Kidney epithelial cell (primary cell): ENCODE data around the gene SORL1. TPM values are rescaled to one million over a fixed set of nuclear protein-coding genes. Genes with fewer than 3 reads are reported as not detected.
"Not testable (repeated sequence)": the region's sequence is repeated elsewhere in the genome, so short reads cannot be mapped to it uniquely, and the experiment has no call there.

Experiments
- DNase-seq: peaks from one replicate; pipeline ENCODE4 v3.0.0-alpha.2; 2010; ENCODE audit warnings: low read depth
- H3K27me3 ChIP-seq: 2 replicates; pipeline ENCODE4 v1.6.0; 2011; ENCODE audit warnings: low read length; ENCODE audit not compliant: control insufficient read depth, insufficient read depth
- H3K36me3 ChIP-seq: 2 replicates; pipeline ENCODE4 v1.5.1; 2011; ENCODE audit warnings: low read length; ENCODE audit not compliant: control insufficient read depth, insufficient read depth
- H3K4me3 ChIP-seq: 2 replicates; pipeline ENCODE4 v1.5.1; 2011; ENCODE audit warnings: low read depth, mild to moderate bottlenecking, control low read depth, low read length
- CTCF ChIP-seq: IDR thresholded peaks from 2 replicates; pipeline ENCODE4 v1.5.1; 2011; ENCODE audit warnings: mild to moderate bottlenecking, moderate library complexity, low read length, control low read depth, inconsistent platforms; ENCODE audit not compliant: insufficient read depth, poor library complexity, severe bottlenecking
- total RNA-seq: library from RNA; depleted of rRNA; stranded (reverse); fragments of >200 nt; gene quantifications from 2 replicates; pipeline ENCODE4 v1.2.3, GENCODE V29; 2015

The SORL1 gene
- total RNA-seq, 1 donor from 2014 or later: 4.1 TPM

DNA sequence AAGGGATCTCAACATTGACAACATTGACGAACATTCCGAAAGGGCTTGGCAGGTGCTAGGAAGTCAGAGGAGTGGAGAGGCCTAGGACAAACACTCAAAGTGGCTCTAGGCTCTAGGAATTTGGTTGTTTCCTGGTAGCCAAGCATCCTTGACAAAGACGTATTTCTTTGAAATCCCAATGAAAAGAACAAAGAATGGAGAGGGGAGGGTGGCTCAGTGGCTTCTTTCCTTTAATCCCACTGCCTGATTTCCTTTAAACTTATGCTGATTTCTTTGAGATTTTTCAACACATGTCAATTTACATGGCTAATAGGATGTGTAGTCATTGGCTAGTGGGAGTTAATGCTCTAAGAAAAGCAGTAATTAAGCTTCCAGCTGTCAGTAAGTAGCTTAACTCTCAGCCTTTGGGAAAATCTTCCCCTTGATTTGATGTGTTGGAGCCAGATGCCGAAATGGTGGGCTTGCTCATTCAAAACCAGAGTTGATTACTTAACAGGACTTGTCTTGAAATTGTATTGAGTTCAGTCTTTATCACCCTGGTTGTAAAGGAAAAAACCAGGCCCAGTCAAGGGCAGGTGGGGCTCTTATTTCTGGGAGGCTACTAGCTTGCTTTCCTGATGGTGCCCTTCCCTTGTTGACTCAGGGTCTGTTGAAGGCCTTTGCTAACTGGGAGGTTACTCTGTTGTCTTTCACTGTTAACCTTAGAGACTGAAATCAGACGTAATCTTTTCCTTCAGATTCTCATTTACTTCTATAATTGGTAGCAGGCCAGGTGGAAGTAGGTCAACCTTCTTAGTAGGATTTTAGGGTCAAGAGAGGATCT is 45.3 kb downstream of the SORL1 start:
- Histone ChIP-seq H3K27me3 (no peaks in the 10 kb centered on the region), H3K36me3 (no peaks in the 10 kb centered on the region), H3K4me3 (no peak overlapping the region)
- DNase-seq: no peak
- TF ChIP-seq CTCF: no peak

- no peak for DNase-seq
- no peak for TF ChIP-seq CTCF
- H3K4me3 ChIP-seq: no peak overlapping the region
These were observed 47.3 kb downstream of the SORL1 start for GRCh38 chr11:121499405-121499804.

GRCh38 chr11:121500275-121500674 is 48.2 kb downstream of the SORL1 start:
- no peak for DNase-seq
- TF ChIP-seq CTCF: no peak
- no peaks in the 10 kb centered on the region for H3K27me3 ChIP-seq
- no peaks in the 10 kb centered on the region for H3K36me3 ChIP-seq
- no peak overlapping the region for H3K4me3 ChIP-seq

More at GRCh38 chr11:121499405-121499804, 47.3 kb downstream of the SORL1 start:
- no peaks in the 10 kb centered on the region for H3K27me3 ChIP-seq
- no peaks in the 10 kb centered on the region for H3K36me3 ChIP-seq

DNA sequence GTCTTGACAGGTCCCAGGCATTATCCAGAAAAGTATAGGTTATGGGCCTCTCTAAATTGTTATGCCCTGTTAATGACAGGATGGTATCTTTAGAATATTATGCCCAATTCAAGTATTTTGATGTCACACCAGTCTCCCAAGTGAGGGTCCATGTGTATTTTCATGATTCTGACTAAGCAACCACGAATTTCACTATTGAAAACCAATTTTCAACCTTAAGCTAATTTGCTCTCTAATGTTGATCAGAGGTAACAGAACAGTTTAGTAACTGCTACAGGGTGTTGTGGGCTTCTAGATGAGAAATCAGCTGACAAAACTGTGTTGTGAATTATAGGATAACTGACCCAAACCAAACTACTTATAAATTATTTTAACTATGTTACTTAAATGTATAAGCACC is 48.6 kb downstream of the SORL1 start:
- no peak for DNase-seq
- TF ChIP-seq CTCF: no peak
- Histone ChIP-seq H3K4me3 (no peak overlapping the region), H3K36me3 (no peaks in the 10 kb centered on the region), H3K27me3 (no peaks in the 10 kb centered on the region)

GRCh38 chr11:121503051-121503450 is 50.9 kb downstream of the SORL1 start:
- no peak for TF ChIP-seq CTCF
- no peaks in the 10 kb centered on the region for H3K27me3 ChIP-seq
- no peak overlapping the region for H3K4me3 ChIP-seq
- H3K36me3 ChIP-seq: no peaks in the 10 kb centered on the region
- DNase-seq: no peak

DNA sequence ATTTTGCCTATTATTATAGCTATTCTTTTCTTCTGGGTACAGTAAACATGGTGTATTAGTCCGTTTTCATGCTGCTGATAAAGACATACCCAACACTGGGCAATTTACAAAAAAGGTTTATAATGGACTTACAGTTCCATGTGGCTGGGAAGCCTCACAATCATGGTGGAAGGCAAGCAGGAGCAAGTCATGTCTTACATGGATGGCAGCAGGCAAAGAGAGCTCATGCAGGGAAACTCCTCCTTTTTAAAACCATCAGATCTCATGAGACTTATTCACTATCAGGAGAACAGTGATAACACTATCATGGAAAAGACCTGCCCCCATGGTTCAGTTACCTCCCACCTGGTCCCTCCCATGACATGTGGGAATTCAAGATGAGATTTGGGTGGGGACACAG is 54.1 kb downstream of the SORL1 start:
- not testable (repeated sequence) for H3K4me3 ChIP-seq, H3K36me3 ChIP-seq, DNase-seq, H3K27me3 ChIP-seq
